OCI-LY3 (cell line): Measurements from ENCODE around the gene BACH1.

Experiments
- H2AFZ ChIP-seq: fragments of 200-600, 300-600 bp; shearing (Covaris generic); 2 replicates; pipeline ENCODE4 v1.6.0; 2014; ENCODE audit warnings: antibody characterized with exemption, low read depth, low read length
- H3K27ac ChIP-seq: fragments of 200-600, 300-600 bp; sonication (generic); 2 replicates; pipeline ENCODE4 v1.5.1; 2014; ENCODE audit warnings: mild to moderate bottlenecking, low read length, moderate library complexity, mixed read lengths
- H3K27me3 ChIP-seq: fragments of 200-600, 300-600 bp; sonication (generic); 2 replicates; pipeline ENCODE4 v1.6.1; 2014; ENCODE audit warnings: low read depth, low read length, mixed read lengths
- H3K36me3 ChIP-seq: fragments of 200-600, 300-600 bp; sonication (generic); replicated peaks from 2 replicates; pipeline ENCODE3; 2014; ENCODE audit warnings: low read depth, low read length, mixed read lengths
- H3K4me1 ChIP-seq: fragments of 300-600, 200-600 bp; sonication (generic); 2 replicates; pipeline ENCODE4 v1.6.1; 2014; ENCODE audit warnings: low read length, mixed read lengths
- H3K4me2 ChIP-seq: fragments of 200-600, 300-600 bp; sonication (generic); 2 replicates; pipeline ENCODE4 v1.6.1; 2014; ENCODE audit warnings: low read length, mixed read lengths
- H3K4me3 ChIP-seq: fragments of 300-600, 200-600 bp; sonication (generic); 2 replicates; pipeline ENCODE4 v1.5.1; 2014; ENCODE audit warnings: antibody characterized with exemption, mild to moderate bottlenecking, low read length, moderate library complexity
- H3K79me2 ChIP-seq: fragments of 300-600, 200-600 bp; shearing (Covaris generic); 2 replicates; pipeline ENCODE4 v1.6.1; 2014; ENCODE audit warnings: mild to moderate bottlenecking, low read length, mixed read lengths
- H3K9ac ChIP-seq: fragments of 300-600, 200-600 bp; shearing (Covaris generic); 2 replicates; pipeline ENCODE4 v1.6.0; 2014; ENCODE audit warnings: mild to moderate bottlenecking, low read length, moderate library complexity
- H3K9me3 ChIP-seq: fragments of 200-600, 300-600 bp; shearing (Covaris generic); 2 replicates; pipeline ENCODE4 v1.6.1; 2014; ENCODE audit warnings: low read length, mixed read lengths; ENCODE audit not compliant: insufficient read depth
- H4K20me1 ChIP-seq: fragments of 200-600, 300-600 bp; sonication (generic); 2 replicates; pipeline ENCODE4 v1.6.1; 2016; ENCODE audit warnings: low read length, mixed read lengths; ENCODE audit not compliant: insufficient read depth
- EZH2phosphoT487 ChIP-seq: fragments of 200-600 bp; shearing (Covaris generic); IDR thresholded peaks from 2 replicates; pipeline ENCODE4 v1.6.1; 2018; ENCODE audit warnings: antibody characterized with exemption, mixed run types, low read depth
- TF ChIP-seq, protein P1 (sequence below): fragments of 200-600, 300-600 bp; sonication (generic); IDR thresholded peaks from 2 replicates; pipeline ENCODE4 v1.5.1; 2014; ENCODE audit warnings: antibody characterized with exemption, low read length, low read depth

Gene BACH1

DNA sequence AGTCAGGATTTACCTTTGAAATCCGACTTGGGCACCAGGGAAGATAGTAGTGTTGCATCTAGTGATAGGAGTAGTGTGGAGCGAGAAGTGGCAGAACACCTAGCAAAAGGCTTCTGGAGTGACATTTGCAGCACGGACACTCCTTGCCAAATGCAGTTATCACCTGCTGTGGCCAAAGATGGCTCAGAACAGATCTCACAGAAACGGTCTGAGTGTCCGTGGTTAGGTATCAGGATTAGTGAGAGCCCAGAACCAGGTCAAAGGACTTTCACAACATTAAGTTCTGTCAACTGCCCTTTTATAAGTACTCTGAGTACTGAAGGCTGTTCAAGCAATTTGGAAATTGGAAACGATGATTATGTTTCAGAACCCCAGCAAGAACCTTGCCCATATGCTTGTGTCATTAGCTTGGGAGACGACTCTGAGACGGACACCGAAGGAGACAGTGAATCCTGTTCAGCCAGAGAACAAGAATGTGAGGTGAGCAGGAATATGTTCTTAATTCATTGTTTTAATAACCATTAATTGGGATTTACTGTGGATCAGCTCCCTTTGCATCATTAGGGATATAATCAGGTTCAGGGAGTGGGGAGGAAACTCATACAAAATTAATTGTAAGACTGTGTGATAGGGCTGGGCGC is 28.3 kb downstream of the BACH1 start:
- Histone ChIP-seq H3K4me1 (no peaks in the 10 kb centered on the region), H2AFZ (no peak overlapping the region), H3K4me3 (no peak overlapping the region), H3K79me2 (peaks cover 76% of the 10 kb centered on the region), H3K27ac (no peak overlapping the region), H3K4me2 (no peak overlapping the region), H3K27me3 (no peaks in the 10 kb centered on the region), H3K9ac (no peak overlapping the region), H4K20me1 (peaks cover 73% of the 10 kb centered on the region), H3K36me3 (peaks cover 39% of the 10 kb centered on the region), H3K9me3 (no peaks in the 10 kb centered on the region)
- no peak for TF ChIP-seq EZH2phosphoT487
- TF ChIP-seq, protein P1, sequence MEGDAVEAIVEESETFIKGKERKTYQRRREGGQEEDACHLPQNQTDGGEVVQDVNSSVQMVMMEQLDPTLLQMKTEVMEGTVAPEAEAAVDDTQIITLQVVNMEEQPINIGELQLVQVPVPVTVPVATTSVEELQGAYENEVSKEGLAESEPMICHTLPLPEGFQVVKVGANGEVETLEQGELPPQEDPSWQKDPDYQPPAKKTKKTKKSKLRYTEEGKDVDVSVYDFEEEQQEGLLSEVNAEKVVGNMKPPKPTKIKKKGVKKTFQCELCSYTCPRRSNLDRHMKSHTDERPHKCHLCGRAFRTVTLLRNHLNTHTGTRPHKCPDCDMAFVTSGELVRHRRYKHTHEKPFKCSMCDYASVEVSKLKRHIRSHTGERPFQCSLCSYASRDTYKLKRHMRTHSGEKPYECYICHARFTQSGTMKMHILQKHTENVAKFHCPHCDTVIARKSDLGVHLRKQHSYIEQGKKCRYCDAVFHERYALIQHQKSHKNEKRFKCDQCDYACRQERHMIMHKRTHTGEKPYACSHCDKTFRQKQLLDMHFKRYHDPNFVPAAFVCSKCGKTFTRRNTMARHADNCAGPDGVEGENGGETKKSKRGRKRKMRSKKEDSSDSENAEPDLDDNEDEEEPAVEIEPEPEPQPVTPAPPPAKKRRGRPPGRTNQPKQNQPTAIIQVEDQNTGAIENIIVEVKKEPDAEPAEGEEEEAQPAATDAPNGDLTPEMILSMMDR: no peak

DNA sequence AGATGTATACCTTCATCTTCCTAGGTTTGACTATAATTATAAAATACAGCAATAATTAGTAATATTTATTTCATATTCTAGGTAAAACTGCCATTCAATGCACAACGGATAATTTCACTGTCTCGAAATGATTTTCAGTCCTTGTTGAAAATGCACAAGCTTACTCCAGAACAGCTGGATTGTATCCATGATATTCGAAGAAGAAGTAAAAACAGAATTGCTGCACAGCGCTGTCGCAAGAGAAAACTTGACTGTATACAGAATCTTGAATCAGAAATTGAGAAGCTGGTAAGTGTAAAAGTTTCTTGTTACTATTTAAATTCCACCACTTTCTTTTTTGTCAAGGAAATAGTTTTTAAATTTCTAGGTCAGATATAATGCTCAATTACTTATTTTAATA is 30.7 kb downstream of the BACH1 start:
- no peak for TF ChIP-seq EZH2phosphoT487
- no peak overlapping the region for H3K4me3 ChIP-seq
- H3K9me3 ChIP-seq: no peaks in the 10 kb centered on the region
- H3K36me3 ChIP-seq: peaks cover 31% of the 10 kb centered on the region
- no peak overlapping the region for H3K9ac ChIP-seq
- H3K27ac ChIP-seq: no peak overlapping the region
- H3K27me3 ChIP-seq: no peaks in the 10 kb centered on the region
- H2AFZ ChIP-seq: no peak overlapping the region
- H3K4me1 ChIP-seq: no peaks in the 10 kb centered on the region
- peaks cover 75% of the 10 kb centered on the region for H3K79me2 ChIP-seq
- no peak overlapping the region for H3K4me2 ChIP-seq
- peaks cover 73% of the 10 kb centered on the region for H4K20me1 ChIP-seq

DNA sequence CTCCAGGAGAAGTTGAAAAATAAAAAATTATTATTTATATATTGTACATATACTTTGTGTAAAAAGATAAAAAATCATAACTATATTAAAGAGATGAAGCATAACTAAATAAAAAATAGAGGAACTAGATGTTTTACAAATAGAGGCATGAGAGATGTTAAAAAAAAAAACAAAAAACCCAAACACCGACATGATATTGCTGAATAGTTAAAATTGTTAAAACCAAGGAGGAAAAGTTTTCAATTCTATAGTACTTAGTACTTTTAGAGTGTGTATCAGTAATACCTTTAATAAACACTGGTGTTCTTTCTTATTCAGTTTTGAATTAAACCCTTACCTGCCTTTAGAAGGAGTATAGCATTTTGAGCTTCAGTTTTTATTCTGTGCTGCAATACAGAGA is 32.1 kb downstream of the BACH1 start:
- Histone ChIP-seq H3K9ac (no peak overlapping the region), H3K27me3 (no peaks in the 10 kb centered on the region), H3K9me3 (no peaks in the 10 kb centered on the region), H3K4me1 (no peaks in the 10 kb centered on the region), H2AFZ (no peak overlapping the region), H3K27ac (no peak overlapping the region), H3K79me2 (peaks cover 76% of the 10 kb centered on the region), H3K4me3 (no peak overlapping the region), H3K36me3 (peaks cover 31% of the 10 kb centered on the region), H3K4me2 (no peak overlapping the region), H4K20me1 (peaks cover 73% of the 10 kb centered on the region)
- no peak for TF ChIP-seq EZH2phosphoT487
- TF ChIP-seq, protein P1: no peak

DNA sequence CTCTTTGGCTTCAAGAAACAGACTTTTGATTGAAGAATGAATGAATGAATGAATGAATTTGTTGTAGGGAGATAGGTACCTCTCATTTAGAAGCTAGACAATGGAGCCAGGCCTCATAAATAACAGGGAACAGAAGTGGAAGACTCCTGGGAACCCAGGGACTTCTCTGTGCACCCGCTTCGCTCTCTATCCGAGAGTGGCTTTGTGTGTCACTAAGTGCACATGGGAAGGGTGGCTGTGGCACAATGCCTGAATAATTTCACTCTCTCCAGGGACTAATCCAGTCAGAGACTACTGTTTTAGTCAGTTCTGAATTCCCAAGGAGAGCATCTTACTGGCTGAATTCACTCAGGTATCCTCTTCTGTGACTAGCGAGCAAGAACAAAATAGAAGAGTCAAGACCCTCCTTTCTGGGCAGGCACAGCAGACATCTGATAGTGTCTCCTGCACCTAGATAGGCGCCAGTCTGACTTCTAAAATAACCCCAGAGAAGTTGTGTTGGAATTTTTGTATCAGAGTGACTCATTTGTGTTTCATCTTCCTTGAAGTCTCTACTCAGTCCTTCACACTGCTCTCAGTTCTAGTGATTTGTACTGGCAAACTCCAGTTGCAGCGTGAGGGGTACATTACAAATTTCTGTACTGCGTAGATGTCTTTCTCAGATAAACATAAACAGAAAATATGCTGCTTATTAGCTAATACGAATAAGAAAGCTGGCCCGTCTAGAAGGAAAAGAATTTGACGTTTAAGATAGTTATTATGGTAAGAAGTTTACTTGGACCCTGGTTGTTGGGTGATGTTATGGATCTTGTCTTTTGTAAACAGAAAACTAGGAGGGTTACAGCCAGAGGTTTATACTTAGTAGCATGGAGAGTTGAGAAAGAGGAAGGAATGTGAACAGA is 34.0 kb downstream of the BACH1 start:
- H3K27me3 ChIP-seq: no peaks in the 10 kb centered on the region
- no peak overlapping the region for H2AFZ ChIP-seq
- H3K4me3 ChIP-seq: no peak overlapping the region
- peaks cover 75% of the 10 kb centered on the region for H3K79me2 ChIP-seq
- TF ChIP-seq, protein P1: no peak
- no peak for TF ChIP-seq EZH2phosphoT487
- peaks cover 15% of the 10 kb centered on the region for H3K36me3 ChIP-seq
- peaks cover 71% of the 10 kb centered on the region for H4K20me1 ChIP-seq
- H3K4me2 ChIP-seq: no peak overlapping the region
- no peak overlapping the region for H3K27ac ChIP-seq
- H3K4me1 ChIP-seq: no peaks in the 10 kb centered on the region
- H3K9ac ChIP-seq: no peak overlapping the region
- H3K9me3 ChIP-seq: no peaks in the 10 kb centered on the region
